HL-60 (cell line): ENCODE data around the gene EXOSC10.

Experiments
- POLR2AphosphoS5 ChIP-seq: IDR thresholded peaks from 2 replicates; pipeline ENCODE4 v1.6.1; 2012; ENCODE audit warnings: low read depth
- SPI1 ChIP-seq: IDR thresholded peaks from 2 replicates; pipeline ENCODE4 v1.6.1; 2012; ENCODE audit warnings: low read depth, mild to moderate bottlenecking, borderline replicate concordance
- TF ChIP-seq, protein P1 (sequence below): IDR thresholded peaks from one replicate; pipeline ENCODE4 v1.5.1; 2011; ENCODE audit warnings: low read length, control low read depth, inconsistent platforms; ENCODE audit not compliant: insufficient read depth
- TF ChIP-seq, protein P2 (sequence below): IDR thresholded peaks from 2 replicates; pipeline ENCODE4 v1.6.1; 2012; ENCODE audit warnings: low read depth; ENCODE audit not compliant: insufficient replicate concordance

- TF ChIP-seq, protein P1, sequence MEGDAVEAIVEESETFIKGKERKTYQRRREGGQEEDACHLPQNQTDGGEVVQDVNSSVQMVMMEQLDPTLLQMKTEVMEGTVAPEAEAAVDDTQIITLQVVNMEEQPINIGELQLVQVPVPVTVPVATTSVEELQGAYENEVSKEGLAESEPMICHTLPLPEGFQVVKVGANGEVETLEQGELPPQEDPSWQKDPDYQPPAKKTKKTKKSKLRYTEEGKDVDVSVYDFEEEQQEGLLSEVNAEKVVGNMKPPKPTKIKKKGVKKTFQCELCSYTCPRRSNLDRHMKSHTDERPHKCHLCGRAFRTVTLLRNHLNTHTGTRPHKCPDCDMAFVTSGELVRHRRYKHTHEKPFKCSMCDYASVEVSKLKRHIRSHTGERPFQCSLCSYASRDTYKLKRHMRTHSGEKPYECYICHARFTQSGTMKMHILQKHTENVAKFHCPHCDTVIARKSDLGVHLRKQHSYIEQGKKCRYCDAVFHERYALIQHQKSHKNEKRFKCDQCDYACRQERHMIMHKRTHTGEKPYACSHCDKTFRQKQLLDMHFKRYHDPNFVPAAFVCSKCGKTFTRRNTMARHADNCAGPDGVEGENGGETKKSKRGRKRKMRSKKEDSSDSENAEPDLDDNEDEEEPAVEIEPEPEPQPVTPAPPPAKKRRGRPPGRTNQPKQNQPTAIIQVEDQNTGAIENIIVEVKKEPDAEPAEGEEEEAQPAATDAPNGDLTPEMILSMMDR = no peak
- TF ChIP-seq SPI1 (no peak), POLR2AphosphoS5 (no peak)
- TF ChIP-seq, protein P2, sequence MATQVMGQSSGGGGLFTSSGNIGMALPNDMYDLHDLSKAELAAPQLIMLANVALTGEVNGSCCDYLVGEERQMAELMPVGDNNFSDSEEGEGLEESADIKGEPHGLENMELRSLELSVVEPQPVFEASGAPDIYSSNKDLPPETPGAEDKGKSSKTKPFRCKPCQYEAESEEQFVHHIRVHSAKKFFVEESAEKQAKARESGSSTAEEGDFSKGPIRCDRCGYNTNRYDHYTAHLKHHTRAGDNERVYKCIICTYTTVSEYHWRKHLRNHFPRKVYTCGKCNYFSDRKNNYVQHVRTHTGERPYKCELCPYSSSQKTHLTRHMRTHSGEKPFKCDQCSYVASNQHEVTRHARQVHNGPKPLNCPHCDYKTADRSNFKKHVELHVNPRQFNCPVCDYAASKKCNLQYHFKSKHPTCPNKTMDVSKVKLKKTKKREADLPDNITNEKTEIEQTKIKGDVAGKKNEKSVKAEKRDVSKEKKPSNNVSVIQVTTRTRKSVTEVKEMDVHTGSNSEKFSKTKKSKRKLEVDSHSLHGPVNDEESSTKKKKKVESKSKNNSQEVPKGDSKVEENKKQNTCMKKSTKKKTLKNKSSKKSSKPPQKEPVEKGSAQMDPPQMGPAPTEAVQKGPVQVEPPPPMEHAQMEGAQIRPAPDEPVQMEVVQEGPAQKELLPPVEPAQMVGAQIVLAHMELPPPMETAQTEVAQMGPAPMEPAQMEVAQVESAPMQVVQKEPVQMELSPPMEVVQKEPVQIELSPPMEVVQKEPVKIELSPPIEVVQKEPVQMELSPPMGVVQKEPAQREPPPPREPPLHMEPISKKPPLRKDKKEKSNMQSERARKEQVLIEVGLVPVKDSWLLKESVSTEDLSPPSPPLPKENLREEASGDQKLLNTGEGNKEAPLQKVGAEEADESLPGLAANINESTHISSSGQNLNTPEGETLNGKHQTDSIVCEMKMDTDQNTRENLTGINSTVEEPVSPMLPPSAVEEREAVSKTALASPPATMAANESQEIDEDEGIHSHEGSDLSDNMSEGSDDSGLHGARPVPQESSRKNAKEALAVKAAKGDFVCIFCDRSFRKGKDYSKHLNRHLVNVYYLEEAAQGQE = no peak
Observed at GRCh38 chr1:11056504-11056903, 43.2 kb downstream of the EXOSC10 start.
